Parathyroid adenoma (tissue), 2 donors: ENCODE measurements around the gene NCCRP1.

Source experiments
- H2AFZ ChIP-seq: fragments of 300-600 bp; sonication (generic); one replicate; pipeline ENCODE4 v1.7.0; 2017; ENCODE audit warnings: antibody characterized with exemption, mild to moderate bottlenecking
- H3K27ac ChIP-seq: fragments of 300-600 bp; sonication (generic); one replicate; pipeline ENCODE4 v1.7.0; 2017
- H3K27me3 ChIP-seq: fragments of 300-600 bp; sonication (generic); one replicate; pipeline ENCODE4 v1.7.0; 2017; ENCODE audit warnings: low read length; ENCODE audit not compliant: control insufficient read depth, insufficient read depth
- H3K36me3 ChIP-seq: fragments of 300-600 bp; sonication (generic); one replicate; pipeline ENCODE4 v1.7.0; 2017; ENCODE audit warnings: low read length; ENCODE audit not compliant: control insufficient read depth, insufficient read depth
- H3K4me1 ChIP-seq: fragments of 300-600 bp; sonication (generic); one replicate; pipeline ENCODE4 v1.7.0; 2017; ENCODE audit warnings: control low read depth
- H3K4me2 ChIP-seq: fragments of 300-600 bp; sonication (generic); one replicate; pipeline ENCODE4 v1.7.0; 2017; ENCODE audit warnings: low read length
- H3K4me3 ChIP-seq: fragments of 300-600 bp; sonication (generic); one replicate; pipeline ENCODE4 v1.7.0; 2017; ENCODE audit warnings: low read depth, low read length
- H3K79me2 ChIP-seq: fragments of 300-600 bp; sonication (generic); one replicate; pipeline ENCODE4 v1.7.0; 2017; ENCODE audit warnings: control low read depth
- H3K9ac ChIP-seq: fragments of 300-600 bp; sonication (generic); one replicate; pipeline ENCODE4 v1.7.0; 2017; ENCODE audit warnings: mild to moderate bottlenecking
- H3K9me3 ChIP-seq: fragments of 300-600 bp; sonication (generic); one replicate; pipeline ENCODE4 v1.7.0; 2017; ENCODE audit warnings: low read length; ENCODE audit not compliant: control insufficient read depth
- CTCF ChIP-seq: fragments of 300-600 bp; sonication (generic); IDR thresholded peaks from one replicate; pipeline ENCODE4 v1.7.0; 2017; ENCODE audit warnings: antibody characterized with exemption, mild to moderate bottlenecking
- donor health status: primary hyperparathyroidism.

NCCRP1 gene

GRCh38 chr19:39170386-39171231 is 26.2 kb upstream of the NCCRP1 start:
- no peak overlapping the region for H2AFZ ChIP-seq
- peaks cover 14% of the 10 kb centered on the region for H3K4me1 ChIP-seq
- no peak for TF ChIP-seq CTCF
- no peak overlapping the region for H3K4me2 ChIP-seq
- no peaks in the 10 kb centered on the region for H3K27me3 ChIP-seq
- H3K4me3 ChIP-seq, result no peak overlapping the region
- no peaks in the 10 kb centered on the region for H3K36me3 ChIP-seq
- H3K9ac ChIP-seq, result no peak overlapping the region
- H3K27ac ChIP-seq, result no peak overlapping the region
- no peaks in the 10 kb centered on the region for H3K9me3 ChIP-seq
- H3K79me2 ChIP-seq, result peaks cover 39% of the 10 kb centered on the region

GRCh38 chr19:39171479-39172465 is 25.0 kb upstream of the NCCRP1 start:
- no peak overlapping the region for H3K4me2 ChIP-seq
- no peak overlapping the region for H3K9ac ChIP-seq
- peaks cover 29% of the 10 kb centered on the region for H3K79me2 ChIP-seq
- H3K9me3 ChIP-seq, result no peaks in the 10 kb centered on the region
- no peaks in the 10 kb centered on the region for H3K36me3 ChIP-seq
- H3K27ac ChIP-seq, result no peak overlapping the region
- peaks cover 8% of the 10 kb centered on the region for H3K4me1 ChIP-seq
- H3K27me3 ChIP-seq, result no peaks in the 10 kb centered on the region
- no peak for TF ChIP-seq CTCF
- no peak overlapping the region for H2AFZ ChIP-seq
- H3K4me3 ChIP-seq, result no peak overlapping the region

- no peak for TF ChIP-seq CTCF
- no peak overlapping the region for H3K9ac ChIP-seq
- no peak overlapping the region for H3K4me2 ChIP-seq
- H3K4me1 ChIP-seq, result peaks cover 2% of the 10 kb centered on the region
- no peak overlapping the region for H2AFZ ChIP-seq
- H3K4me3 ChIP-seq, result no peak overlapping the region
- no peak overlapping the region for H3K27ac ChIP-seq
- H3K36me3 ChIP-seq, result no peaks in the 10 kb centered on the region
- H3K9me3 ChIP-seq, result no peaks in the 10 kb centered on the region
- H3K27me3 ChIP-seq, result no peaks in the 10 kb centered on the region
- H3K79me2 ChIP-seq, result peaks cover 24% of the 10 kb centered on the region
Observed at GRCh38 chr19:39172700-39173501, 23.9 kb upstream of the NCCRP1 start.

GRCh38 chr19:39173502-39173991 is 23.2 kb upstream of the NCCRP1 start:
- Histone ChIP-seq H3K4me3 (no peak overlapping the region), H3K9me3 (no peaks in the 10 kb centered on the region), H3K9ac (no peak overlapping the region), H3K79me2 (peaks cover 18% of the 10 kb centered on the region), H2AFZ (no peak overlapping the region), H3K27me3 (no peaks in the 10 kb centered on the region), H3K4me2 (no peak overlapping the region), H3K27ac (no peak overlapping the region), H3K4me1 (no peaks in the 10 kb centered on the region), H3K36me3 (no peaks in the 10 kb centered on the region)
- no peak for TF ChIP-seq CTCF
